Measurements from ENCODE around the gene ZFP3. TPM values are rescaled to one million over a fixed set of nuclear protein-coding genes. Genes with fewer than 3 reads are reported as not detected.
"Not testable (repeated sequence)": the region's sequence is repeated elsewhere in the genome, so short reads cannot be mapped to it uniquely, and the experiment has no call there.

ZFP3 gene
- total RNA-seq, 2 donors from 2014 or later = 7.2 to 7.4 TPM

DNA sequence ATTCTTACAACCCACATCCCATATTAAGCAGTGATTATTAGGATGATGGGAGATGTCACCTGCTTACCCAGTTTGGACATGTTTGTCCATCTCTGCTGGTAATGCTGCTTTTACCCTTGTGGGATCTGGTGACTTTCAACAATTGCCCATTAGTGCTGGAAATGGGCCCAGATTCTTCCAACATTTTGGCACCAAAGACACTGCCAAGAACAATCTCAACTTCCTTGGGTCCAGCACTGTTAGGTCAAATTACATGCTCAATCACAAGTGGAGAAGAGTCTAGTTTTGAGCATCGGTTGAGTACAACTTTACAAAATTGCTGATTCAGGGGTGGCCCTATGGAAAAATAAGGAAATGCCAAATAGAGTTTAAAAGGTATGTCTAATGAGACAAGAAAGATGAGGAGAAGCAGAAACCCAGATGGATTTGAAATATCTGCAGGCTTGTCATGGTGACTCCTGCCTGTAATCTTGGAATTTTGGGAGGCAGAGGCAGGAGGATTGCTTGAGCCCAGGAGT lies 13.0 kb upstream of the ZFP3 start:
- DNase-seq (ENCODE audit: low spot score) = no peak
- Histone ChIP-seq H3K36me3 (no peaks in the 10 kb centered on the region), H3K27ac (no peak overlapping the region), H3K27me3 (no peaks in the 10 kb centered on the region), H3K4me3 (no peak overlapping the region), H3K4me1 (no peaks in the 10 kb centered on the region), H3K9me3 (no peaks in the 10 kb centered on the region)
- no peak for TF ChIP-seq CTCF (IDR thresholded peaks at IDR 0.05)

- TF ChIP-seq CTCF (IDR thresholded peaks at IDR 0.05) = no peak
- Histone ChIP-seq H3K36me3 (no peaks in the 10 kb centered on the region), H3K27ac (no peak overlapping the region), H3K9me3 (no peaks in the 10 kb centered on the region), H3K4me1 (no peaks in the 10 kb centered on the region), H3K27me3 (no peaks in the 10 kb centered on the region), H3K4me3 (no peak overlapping the region)
- no peak for DNase-seq (ENCODE audit: low spot score)
These were observed 10.0 kb upstream of the ZFP3 start for GRCh38 chr17:5068236-5068635.

DNA sequence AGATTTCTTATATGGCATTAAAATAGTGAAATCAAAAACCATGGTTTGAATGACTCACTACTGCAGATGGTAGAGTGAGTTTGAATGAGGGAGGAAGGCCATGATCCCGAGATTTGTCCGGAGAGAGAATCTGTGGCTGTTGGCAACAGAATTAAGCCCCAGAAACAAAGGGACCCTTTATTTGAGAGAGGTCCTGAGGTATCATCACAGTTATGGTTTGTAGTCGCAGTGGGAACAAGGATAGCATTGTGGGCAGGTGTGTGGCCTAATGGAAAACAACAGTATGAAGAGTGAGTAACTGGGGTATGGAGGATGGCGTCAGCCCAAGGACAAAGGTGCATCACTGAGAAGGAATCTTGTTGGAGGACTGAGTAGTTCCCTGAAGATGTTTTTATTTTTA lies 8.5 kb upstream of the ZFP3 start:
- Histone ChIP-seq H3K9me3 (no peaks in the 10 kb centered on the region), H3K27ac (no peak overlapping the region), H3K27me3 (no peaks in the 10 kb centered on the region), H3K4me3 (no peak overlapping the region), H3K4me1 (no peaks in the 10 kb centered on the region), H3K36me3 (no peaks in the 10 kb centered on the region)
- no peak for DNase-seq (ENCODE audit: low spot score)
- TF ChIP-seq CTCF (IDR thresholded peaks at IDR 0.05) = no peak

GRCh38 chr17:5075472-5075871 lies 2.8 kb upstream of the ZFP3 start:
- H3K36me3 ChIP-seq; H3K27ac ChIP-seq; DNase-seq (ENCODE audit: low spot score); H3K27me3 ChIP-seq; H3K4me3 ChIP-seq; H3K9me3 ChIP-seq: not testable (repeated sequence)
- peaks cover 0 to 23% of the 10 kb centered on the region in 2 donors for H3K4me1 ChIP-seq

DNA sequence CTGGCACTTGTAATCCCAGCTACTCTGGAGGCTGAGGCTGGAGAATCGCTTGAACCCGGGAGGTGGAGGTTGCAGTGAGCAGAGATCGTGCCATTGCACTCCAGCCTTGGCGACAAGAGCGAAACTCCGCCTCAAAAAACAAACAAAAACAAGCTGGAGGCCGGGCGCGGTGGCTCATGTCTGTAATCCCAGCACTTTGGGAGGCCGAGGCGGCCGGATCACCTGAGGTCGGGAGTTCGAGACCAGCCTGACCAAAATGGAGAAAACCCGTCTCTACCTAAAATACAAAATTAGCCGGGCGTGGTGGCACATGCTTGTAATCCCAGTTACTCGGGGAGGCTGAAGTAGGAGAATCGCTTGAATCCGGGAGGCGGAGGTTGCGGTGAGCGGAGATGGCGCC lies 992 bp upstream of the ZFP3 start:
- not testable (repeated sequence) for H3K27me3 ChIP-seq; H3K36me3 ChIP-seq; DNase-seq (ENCODE audit: low spot score); H3K9me3 ChIP-seq
- Histone ChIP-seq H3K4me1 (peaks cover 0 to 23% of the 10 kb centered on the region in 2 donors), H3K4me3 (peak overlapping the region in 1 of 2 donors; percentile 85), H3K27ac (peak overlapping the region in 1 of 2 donors; percentile 84)

GRCh38 chr17:5077781-5078105 lies 524 bp upstream of the ZFP3 start:
- no peak for DNase-seq (ENCODE audit: low spot score)
- peaks cover 0 to 23% of the 10 kb centered on the region in 2 donors for H3K4me1 ChIP-seq
- no peak for TF ChIP-seq CTCF (IDR thresholded peaks at IDR 0.05)

DNA sequence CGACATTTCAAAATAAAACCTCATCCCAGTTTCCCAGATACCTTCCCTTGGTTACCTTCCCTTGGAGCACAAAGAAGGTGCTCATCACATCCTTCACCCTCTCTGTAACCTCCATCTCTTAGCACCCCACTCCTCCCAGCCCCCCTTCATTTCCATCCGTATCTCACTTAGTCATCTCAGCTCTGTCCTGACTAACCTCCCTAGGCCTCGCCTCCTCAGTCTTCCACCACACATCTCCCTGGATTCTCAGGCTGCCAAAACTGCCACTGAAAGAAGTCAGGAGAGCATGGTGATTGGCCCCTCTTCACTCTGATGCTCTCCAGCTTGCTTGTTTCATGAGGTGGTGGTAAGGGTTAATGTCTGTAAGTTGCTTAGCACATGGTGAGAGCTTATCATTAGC lies 2.3 kb downstream of the ZFP3 start:
- Histone ChIP-seq H3K9me3 (peaks cover 0 to 17% of the 10 kb centered on the region in 2 donors), H3K4me1 (peaks cover 0 to 23% of the 10 kb centered on the region in 2 donors), H3K4me3 (no peak overlapping the region), H3K27me3 (no peaks in the 10 kb centered on the region), H3K36me3 (no peaks in the 10 kb centered on the region), H3K27ac (no peak overlapping the region)
- no peak for TF ChIP-seq CTCF (IDR thresholded peaks at IDR 0.05)
- no peak for DNase-seq (ENCODE audit: low spot score)

More at GRCh38 chr17:5077781-5078105, 524 bp upstream of the ZFP3 start:
- H3K36me3 ChIP-seq = no peaks in the 10 kb centered on the region
- no peaks in the 10 kb centered on the region for H3K27me3 ChIP-seq
- H3K27ac ChIP-seq = peak overlapping the region; percentile 84 to 87
- peak overlapping the region; percentile 76 to 85 for H3K4me3 ChIP-seq
- H3K9me3 ChIP-seq = no peaks in the 10 kb centered on the region
